ENCODE results near the gene GSK3B.
"Not testable (repeated sequence)": the region's sequence is repeated elsewhere in the genome, so short reads cannot be mapped to it uniquely, and the experiment has no call there.

Gene GSK3B

GRCh38 chr3:120095226-120095978, 1.2 kb upstream of the GSK3B start:
- peak; percentile 67 for DNase-seq

DNA sequence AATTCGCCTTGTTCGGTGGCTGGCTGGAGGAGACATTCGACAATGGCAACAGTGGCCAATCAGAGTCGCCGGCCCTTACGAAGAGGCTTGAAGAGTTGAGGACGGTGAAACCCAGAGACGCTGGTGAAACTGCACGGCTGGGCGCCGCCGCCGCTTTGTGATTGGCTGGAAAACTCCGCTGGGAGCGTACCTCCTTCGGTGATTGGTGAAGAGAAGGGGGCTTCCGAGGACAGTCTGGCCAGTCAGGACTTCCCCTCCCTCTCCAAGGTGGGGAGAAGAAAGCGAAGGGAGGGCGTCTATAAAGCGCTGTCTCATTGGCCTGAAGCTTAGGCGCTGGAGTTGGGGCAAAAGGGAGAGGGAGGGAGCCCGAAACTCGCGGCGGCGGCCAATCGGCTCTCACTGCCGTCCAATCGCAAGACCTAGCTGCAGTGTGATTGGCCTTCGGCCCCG, 554 bp upstream of the GSK3B start:
- DNase-seq: peak; percentile 100

DNA sequence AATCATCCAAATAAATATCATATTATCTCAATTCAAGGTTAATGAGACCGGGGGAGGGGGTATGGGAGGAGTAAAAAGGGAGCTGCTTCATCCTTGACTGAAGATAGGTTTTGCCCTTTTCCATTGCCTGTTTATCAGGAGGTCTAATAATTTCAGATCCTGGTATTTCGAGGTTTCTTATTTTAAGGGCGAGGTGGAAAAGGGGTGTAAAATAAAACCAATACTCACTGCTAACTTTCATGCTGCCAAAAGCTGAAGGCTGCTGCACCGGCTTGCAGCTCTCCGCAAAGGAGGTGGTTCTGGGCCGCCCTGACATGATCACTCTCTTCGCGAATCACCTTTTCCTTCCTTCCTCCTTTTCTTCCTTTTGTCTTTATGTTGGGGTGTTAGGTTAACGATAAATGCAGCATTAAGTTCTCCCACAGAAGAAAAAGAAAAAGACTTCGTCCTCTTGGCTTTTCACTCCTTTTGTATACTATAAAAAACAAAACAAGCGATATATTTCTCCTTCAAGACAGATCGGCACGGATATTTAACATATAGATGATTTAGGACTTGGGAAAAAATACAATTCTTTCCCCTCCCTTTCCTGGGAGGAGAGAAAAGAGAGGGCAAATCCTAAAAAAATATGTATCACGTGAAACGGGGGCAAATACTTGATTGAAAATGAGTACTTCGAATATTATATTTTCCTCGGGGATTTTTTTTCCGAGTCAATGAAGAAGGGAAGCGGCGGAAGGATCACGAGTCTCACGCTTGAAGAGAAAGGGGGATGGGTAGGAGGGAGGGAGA, 932 bp downstream of the GSK3B start:
- DNase-seq: no peak

- no peak for DNase-seq
Observed at GRCh38 chr3:120092474-120092873, 1.8 kb downstream of the GSK3B start.

DNA sequence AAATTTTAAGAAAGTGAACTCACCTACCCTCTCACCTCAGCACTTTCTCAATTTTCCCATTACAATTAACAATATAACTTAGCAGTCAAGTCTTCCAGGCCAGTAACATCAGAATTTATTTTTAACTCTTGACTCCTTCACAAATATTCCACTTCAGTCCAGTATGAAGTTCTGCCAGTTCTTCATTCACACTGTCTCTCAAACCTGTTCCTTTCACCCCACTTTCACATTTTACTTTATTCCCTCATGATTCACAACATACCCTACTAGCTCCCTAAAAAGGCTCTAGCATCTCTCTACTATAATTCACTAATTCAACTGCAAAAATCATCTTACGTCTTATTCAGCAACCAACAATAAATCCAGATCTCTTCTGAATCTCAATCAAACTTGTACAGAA, 3.8 kb downstream of the GSK3B start:
- DNase-seq: no peak

DNA sequence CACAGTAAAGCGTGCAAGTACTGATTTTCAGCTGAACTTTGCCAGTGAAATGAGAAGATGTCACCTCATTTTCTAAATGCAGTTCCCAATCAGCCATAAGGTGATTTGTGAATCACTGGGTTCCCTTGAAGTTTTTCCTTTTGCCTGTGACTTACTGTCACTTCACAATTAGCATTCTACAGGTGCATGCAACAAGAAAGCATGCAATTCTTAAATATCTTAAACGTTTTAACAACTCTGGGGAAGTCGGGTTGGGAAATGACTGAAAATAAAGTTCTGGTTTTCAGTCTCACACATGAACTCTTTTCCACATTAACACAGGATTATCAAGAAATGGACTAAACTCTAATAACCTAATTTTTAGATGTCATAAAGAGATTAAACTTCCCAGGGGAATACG, 5.2 kb downstream of the GSK3B start:
- no peak for DNase-seq

- DNase-seq: no peak
Observed at GRCh38 chr3:120088622-120089021, 5.6 kb downstream of the GSK3B start.

GRCh38 chr3:120081719-120082118, 12.5 kb downstream of the GSK3B start:
- DNase-seq: no peak

GRCh38 chr3:120080836-120081235, 13.4 kb downstream of the GSK3B start:
- no peak for DNase-seq

GRCh38 chr3:120077731-120078130, 16.5 kb downstream of the GSK3B start:
- no peak for DNase-seq

- DNase-seq: no peak
Observed at GRCh38 chr3:120072867-120073525, 21.3 kb downstream of the GSK3B start.

DNA sequence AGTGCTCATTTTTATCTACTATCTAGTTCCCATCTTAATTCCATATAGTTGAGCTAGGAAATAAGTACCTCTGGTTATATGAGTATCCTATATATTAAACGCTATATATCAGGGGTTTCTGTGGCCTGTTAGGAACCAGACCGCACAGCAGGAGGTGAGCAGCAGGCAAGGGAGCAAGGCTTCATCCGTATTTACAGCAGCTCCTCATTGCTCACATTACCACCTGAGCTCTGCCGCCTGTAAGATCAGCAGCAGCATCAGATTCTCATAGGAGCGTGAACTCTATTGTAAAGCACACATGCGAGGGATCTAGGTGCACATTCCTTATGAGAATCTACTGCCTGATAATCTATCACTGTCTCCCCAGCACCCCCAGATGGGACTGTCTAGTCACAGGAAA, 23.0 kb downstream of the GSK3B start:
- no peak for DNase-seq

DNA sequence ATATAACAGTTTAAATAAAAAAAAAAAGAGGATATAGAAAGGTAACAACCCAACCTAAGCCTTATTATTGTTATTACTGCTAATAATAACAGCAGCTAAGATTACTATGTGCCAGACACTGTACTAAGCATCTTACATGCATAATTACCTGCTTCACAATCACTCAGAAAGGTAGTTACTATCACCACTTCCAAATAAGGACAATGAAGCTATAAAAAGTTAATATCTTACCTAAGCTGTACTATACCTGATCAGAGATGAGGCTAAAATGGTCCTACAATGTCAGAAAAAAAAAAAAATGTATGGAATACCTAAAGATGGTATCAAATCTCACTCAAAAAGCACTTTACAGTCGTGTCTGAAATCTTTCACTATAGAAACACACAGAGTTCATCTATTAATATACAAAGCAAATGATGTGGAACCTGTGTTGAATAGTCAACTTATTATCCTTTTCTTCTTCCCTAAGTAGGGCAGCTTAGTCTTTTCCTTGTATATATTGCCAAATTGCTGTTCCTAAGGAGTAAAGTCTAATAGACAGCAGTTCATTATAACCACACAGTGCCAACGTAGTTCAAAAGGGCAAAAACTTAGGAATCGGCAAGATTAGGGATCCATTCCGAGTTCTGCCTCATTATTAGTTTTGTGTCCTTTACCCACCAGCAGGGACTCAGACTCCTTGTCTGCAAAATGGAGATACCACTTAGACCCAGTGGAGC, 23.8 kb downstream of the GSK3B start:
- no peak for DNase-seq

DNA sequence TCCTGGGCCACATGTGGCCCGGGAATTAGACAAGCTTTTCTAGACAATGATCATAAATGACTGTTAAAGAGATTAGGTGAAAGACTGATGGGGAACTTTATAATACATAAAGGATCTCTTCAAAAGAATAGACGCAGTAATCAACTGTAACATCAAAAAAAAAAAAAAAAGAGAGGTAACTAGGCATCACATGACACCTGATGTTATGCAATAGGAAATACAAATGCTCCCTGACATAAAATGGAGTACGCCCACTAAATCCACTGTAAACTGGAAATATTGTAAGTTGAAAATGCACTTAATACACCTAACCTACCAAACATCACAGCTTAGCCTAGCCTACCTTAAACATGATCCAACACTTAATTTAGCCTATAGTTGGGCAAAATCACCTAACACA, 27.2 kb downstream of the GSK3B start:
- DNase-seq: no peak

DNA sequence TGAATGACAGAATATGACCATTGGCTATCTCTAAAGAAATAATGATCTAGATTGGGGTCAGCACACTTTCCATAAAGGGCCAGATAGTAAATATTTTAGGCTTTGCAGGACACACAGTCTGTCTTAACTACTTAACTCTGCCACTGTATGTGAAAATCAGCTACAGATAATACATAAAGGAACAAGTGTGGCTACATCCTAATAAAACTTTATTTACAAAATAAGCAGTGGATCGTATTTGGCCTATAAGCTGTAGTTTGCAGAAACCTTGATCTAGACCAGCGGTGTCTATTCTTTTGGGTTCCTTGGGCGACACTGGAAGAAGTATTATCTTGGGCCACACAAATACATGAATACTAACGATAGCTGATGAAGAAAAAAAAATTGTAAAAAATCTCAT, 27.6 kb downstream of the GSK3B start:
- DNase-seq: no peak

DNA sequence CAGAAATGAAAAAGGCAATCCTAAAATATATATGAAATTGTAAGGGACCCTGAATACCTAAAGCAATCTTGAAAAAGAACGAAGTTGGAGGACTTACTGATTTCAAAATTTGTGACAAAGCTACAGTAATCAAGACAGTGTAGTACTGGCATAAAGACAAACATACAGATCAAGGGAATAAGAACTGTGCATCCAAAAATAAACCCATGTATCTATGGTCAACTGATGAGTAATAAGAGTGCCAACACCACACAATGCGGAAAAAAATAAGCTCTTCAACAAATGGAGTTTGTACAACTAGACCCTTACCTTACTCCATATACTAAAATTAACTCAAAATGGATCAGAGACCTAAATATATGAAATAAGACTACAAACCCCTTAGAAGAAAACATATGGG, 29.6 kb downstream of the GSK3B start:
- DNase-seq: no peak

DNA sequence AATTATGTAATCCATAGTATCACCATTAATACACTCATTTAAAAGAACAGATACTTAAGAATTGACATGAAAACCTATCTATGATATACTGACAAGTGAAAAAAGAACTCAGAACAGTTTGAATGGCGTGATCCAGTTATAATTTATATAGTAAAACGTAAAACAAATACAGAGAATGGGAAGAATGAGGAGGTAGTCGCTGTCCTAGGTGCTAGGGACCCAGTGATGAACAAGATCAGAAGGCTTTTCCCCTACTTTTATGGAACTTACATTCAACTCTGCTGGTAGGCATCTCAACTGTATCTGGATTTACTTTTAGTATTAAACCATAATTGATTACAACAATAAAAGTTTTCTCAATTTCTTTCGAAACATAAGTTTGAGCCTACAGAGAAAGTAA, 31.8 kb downstream of the GSK3B start:
- no peak for DNase-seq

GRCh38 chr3:120059081-120059864, 35.0 kb downstream of the GSK3B start:
- no peak for DNase-seq

DNA sequence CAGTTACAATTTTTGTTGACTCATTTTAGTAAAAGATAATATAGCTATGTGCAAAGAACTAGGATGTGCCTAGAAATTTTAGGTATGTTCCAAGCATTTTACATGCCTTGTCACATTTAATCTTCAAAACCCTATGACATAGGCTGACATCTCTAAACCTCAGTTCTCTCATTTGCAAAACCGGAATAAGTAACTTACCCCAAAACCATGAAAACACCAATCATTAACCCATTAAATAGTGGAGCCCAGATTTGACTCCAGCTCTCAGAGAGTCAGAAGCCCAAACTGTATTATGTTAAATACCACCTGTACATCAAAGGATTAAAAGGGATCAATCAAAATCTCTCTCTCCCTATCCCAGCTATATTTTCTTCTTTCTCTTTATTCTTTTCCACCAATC, 36.6 kb downstream of the GSK3B start:
- DNase-seq: no peak

- no peak for DNase-seq
Observed at GRCh38 chr3:120057029-120057428, 37.2 kb downstream of the GSK3B start.

DNA sequence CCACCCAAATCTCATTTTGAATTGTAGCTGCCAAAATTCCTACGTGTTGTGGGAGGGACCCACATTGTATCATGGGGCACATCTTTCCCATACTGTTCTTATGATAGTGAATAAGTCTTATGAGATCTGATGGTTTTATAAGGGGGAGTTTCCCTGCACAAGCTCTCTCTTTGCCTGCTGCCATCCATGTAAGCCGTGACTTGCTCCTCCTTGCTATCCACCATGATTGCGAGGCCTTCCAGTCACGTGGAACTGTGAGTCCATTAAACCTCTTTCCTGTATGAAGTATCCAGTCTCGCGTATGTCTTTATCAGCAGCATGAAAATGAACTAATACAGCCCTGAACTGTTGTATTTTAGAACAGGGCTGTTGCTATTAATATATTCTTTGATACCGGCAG, 40.6 kb downstream of the GSK3B start:
- DNase-seq: not testable (repeated sequence)

DNA sequence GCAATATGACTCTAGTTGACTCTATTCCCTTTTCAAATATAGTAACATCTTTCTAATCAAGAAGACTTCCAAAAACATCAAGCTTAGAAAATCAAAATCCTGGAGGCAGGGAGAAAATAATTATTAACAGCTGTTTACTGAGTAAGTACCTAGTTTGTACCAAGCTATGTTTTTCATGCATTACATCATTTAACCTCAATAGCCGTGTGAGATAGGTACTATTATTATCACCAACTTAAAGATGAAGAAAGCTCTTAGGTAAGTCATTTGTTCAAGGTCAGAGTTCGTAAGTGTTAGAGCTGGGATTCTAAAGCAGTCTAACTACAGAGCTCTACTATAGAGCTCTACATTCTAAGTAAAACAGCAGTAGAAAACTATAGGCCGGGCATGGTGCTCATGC, 41.6 kb downstream of the GSK3B start:
- no peak for DNase-seq
